C1 segment of cervical spinal cord (tissue), 14 donors: ENCODE results near the gene MBNL2.
A peak's percentile ranks its signal among the peaks of the same experiment; 100 is the strongest.
"Not testable (repeated sequence)": the region's sequence is repeated elsewhere in the genome, so short reads cannot be mapped to it uniquely, and the experiment has no call there.

Experiments used
- DNase-seq, 14 donors: peaks; one replicate each; lab custom pipeline; 2025; lab: John Stamatoyannopoulos, UW

The MBNL2 gene

GRCh38 chr13:97346561-97347254 lies 124.6 kb downstream of the MBNL2 start:
- no peak for DNase-seq

GRCh38 chr13:97347255-97347932 lies 125.3 kb downstream of the MBNL2 start:
- DNase-seq = no peak

- no peak for DNase-seq
These were observed 126.5 kb downstream of the MBNL2 start for GRCh38 chr13:97348569-97349100.

- DNase-seq = not testable (repeated sequence)
These were observed 129.9 kb downstream of the MBNL2 start for GRCh38 chr13:97352012-97352411.

- DNase-seq = no peak
These were observed 130.7 kb downstream of the MBNL2 start for GRCh38 chr13:97352815-97353214.

GRCh38 chr13:97353927-97354675 lies 132.0 kb downstream of the MBNL2 start:
- no peak for DNase-seq

GRCh38 chr13:97354808-97355207 lies 132.7 kb downstream of the MBNL2 start:
- no peak for DNase-seq

GRCh38 chr13:97356592-97356991 lies 134.5 kb downstream of the MBNL2 start:
- DNase-seq = no peak

GRCh38 chr13:97359181-97360057 lies 137.3 kb downstream of the MBNL2 start:
- peak in 4 of 14 donors; percentile 30 to 44 (median 36) for DNase-seq

- no peak for DNase-seq
These were observed 138.5 kb downstream of the MBNL2 start for GRCh38 chr13:97360610-97361009.

- no peak for DNase-seq
These were observed 141.9 kb downstream of the MBNL2 start for GRCh38 chr13:97364031-97364430.

GRCh38 chr13:97364827-97365226 lies 142.7 kb downstream of the MBNL2 start:
- DNase-seq = no peak

- DNase-seq = no peak
These were observed 144.1 kb downstream of the MBNL2 start for GRCh38 chr13:97366172-97366688.

- peak in 8 of 14 donors; percentile 28 to 68 (median 46) for DNase-seq
These were observed 145.1 kb downstream of the MBNL2 start for GRCh38 chr13:97367016-97367822.

- no peak for DNase-seq
These were observed 147.2 kb downstream of the MBNL2 start for GRCh38 chr13:97369261-97369893.

GRCh38 chr13:97371486-97372109 lies 149.5 kb downstream of the MBNL2 start:
- DNase-seq = peak in 1 of 14 donors; percentile 35

- DNase-seq = no peak
These were observed 150.8 kb downstream of the MBNL2 start for GRCh38 chr13:97372936-97373335.

- no peak for DNase-seq
These were observed 151.7 kb downstream of the MBNL2 start for GRCh38 chr13:97373787-97374186.

GRCh38 chr13:97376981-97377380 lies 154.8 kb downstream of the MBNL2 start:
- no peak for DNase-seq
